Retinal pigment epithelial cell (primary cell): ENCODE results near the gene ADAM23.

Source experiments
- DNase-seq: peaks from one replicate; pipeline ENCODE4 v3.0.0-alpha.2; 2010; ENCODE audit warnings: low read depth
- H3K4me3 ChIP-seq: 2 replicates; pipeline ENCODE4 v1.5.1; 2011; ENCODE audit warnings: mild to moderate bottlenecking, low read length, control low read depth, moderate library complexity
- CTCF ChIP-seq: conservative IDR thresholded peaks from 2 replicates; pipeline ENCODE4 v1.5.1; 2011; ENCODE audit warnings: low read depth, low read length, control low read depth, inconsistent platforms

The ADAM23 gene

GRCh38 chr2:206488623-206489022 lies 45.3 kb downstream of the ADAM23 start:
- TF ChIP-seq CTCF = no peak
- no peak overlapping the region for H3K4me3 ChIP-seq
- DNase-seq = no peak

DNA sequence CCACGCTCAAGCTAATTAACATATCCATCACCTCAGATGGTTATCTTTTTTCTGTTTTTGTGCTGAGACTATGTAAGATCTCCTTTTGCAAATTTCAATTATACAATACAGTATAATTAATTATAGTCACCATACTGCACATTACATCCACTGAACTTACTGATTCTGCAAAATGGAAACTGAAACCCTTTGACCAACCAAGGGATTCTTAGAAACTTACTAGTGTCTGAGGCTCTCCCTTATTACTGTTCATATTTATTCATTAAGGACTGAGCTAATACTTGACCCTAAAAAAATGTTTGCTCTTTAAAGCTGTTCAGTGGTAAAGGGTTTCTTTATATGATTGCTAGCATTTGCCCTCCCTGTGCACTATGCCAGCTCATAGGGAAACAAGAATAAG lies 50.7 kb downstream of the ADAM23 start:
- no peak overlapping the region for H3K4me3 ChIP-seq
- no peak for DNase-seq
- no peak for TF ChIP-seq CTCF

DNA sequence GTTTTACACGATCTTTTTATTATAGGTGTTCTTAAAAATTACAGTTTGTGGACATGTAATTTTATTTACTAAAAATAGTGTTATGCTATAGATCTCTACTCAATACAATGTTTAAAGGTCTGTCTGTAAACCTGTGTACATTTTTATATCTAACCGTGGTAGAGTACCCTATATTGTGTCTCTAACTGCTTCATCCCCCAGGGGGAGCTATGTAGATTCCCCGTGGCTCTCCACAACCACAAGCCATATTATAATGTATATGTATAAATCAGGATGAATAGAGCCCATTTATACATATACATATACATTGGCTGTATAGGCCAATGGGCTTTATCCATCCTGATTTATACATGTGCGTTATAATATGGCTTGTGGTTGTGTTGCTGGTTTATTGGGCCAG lies 59.4 kb downstream of the ADAM23 start:
- no peak overlapping the region for H3K4me3 ChIP-seq
- peak; percentile 37 for TF ChIP-seq CTCF
- DNase-seq = no peak

GRCh38 chr2:206511283-206511682 lies 68.0 kb downstream of the ADAM23 start:
- no peak overlapping the region for H3K4me3 ChIP-seq
- TF ChIP-seq CTCF = no peak
- no peak for DNase-seq

DNA sequence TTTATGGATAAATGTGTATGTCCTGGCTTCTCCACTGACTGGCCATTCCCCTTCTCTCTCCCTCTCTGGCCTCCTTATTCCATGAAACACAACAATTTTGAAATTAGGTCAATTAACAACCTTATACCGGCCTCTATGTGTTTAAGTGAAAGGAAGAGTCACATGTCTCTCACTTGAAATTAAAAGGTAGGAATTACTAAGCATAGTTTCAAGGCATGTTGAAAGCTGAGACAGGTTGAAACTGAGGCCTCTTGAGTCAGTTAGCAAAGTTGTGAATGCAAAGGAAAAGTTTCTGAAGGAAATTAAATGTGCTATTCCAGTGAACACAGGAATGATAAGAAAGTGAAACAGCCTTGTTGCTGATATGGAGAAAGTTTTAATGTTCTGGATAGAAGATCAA lies 69.7 kb downstream of the ADAM23 start:
- no peak for DNase-seq
- no peak overlapping the region for H3K4me3 ChIP-seq
- no peak for TF ChIP-seq CTCF

GRCh38 chr2:206515580-206515979 lies 72.2 kb downstream of the ADAM23 start:
- no peak for DNase-seq
- H3K4me3 ChIP-seq = no peak overlapping the region
- TF ChIP-seq CTCF = no peak

- H3K4me3 ChIP-seq = no peak overlapping the region
- no peak for DNase-seq
- no peak for TF ChIP-seq CTCF
Observed at GRCh38 chr2:206518997-206519396, 75.7 kb downstream of the ADAM23 start.
